AG20443 (cell line): ENCODE data around the gene MTCH2.
"Not testable (repeated sequence)": the region's sequence is repeated elsewhere in the genome, so short reads cannot be mapped to it uniquely, and the experiment has no call there.

ENCODE experiments used
- DNase-seq: peaks from one replicate; pipeline ENCODE4 v3.0.0; 2012; ENCODE audit warnings: low spot score, mixed read lengths

MTCH2 gene

GRCh38 chr11:47636331-47636730 lies 6.0 kb downstream of the MTCH2 start:
- not testable (repeated sequence) for DNase-seq

- DNase-seq = no peak
These were observed 10.9 kb downstream of the MTCH2 start for GRCh38 chr11:47631473-47631872.

GRCh38 chr11:47628026-47628425 lies 14.3 kb downstream of the MTCH2 start:
- no peak for DNase-seq

GRCh38 chr11:47626234-47626633 lies 16.1 kb downstream of the MTCH2 start:
- DNase-seq = no peak

- DNase-seq = no peak
These were observed 21.5 kb downstream of the MTCH2 start for GRCh38 chr11:47620836-47621378.

- peak; percentile 32 for DNase-seq
These were observed 24.9 kb downstream of the MTCH2 start for GRCh38 chr11:47617417-47617809.

GRCh38 chr11:47616726-47617416 lies 25.5 kb downstream of the MTCH2 start:
- DNase-seq = peak; percentile 83

GRCh38 chr11:47615249-47615648 lies 27.1 kb downstream of the MTCH2 start:
- no peak for DNase-seq

GRCh38 chr11:47611348-47611794 lies 31.0 kb downstream of the MTCH2 start:
- no peak for DNase-seq

- DNase-seq = no peak
These were observed 32.7 kb downstream of the MTCH2 start for GRCh38 chr11:47609675-47610074.

- DNase-seq = peak; percentile 85
These were observed 35.0 kb downstream of the MTCH2 start for GRCh38 chr11:47607380-47607779.

- no peak for DNase-seq
These were observed 35.6 kb downstream of the MTCH2 start for GRCh38 chr11:47606731-47607130.

GRCh38 chr11:47605921-47606320 lies 36.4 kb downstream of the MTCH2 start:
- DNase-seq = no peak

- peak; percentile 62 for DNase-seq
These were observed 39.1 kb downstream of the MTCH2 start for GRCh38 chr11:47603295-47603694.

- DNase-seq = no peak
These were observed 42.5 kb downstream of the MTCH2 start for GRCh38 chr11:47599902-47600301.

- no peak for DNase-seq
These were observed 46.4 kb downstream of the MTCH2 start for GRCh38 chr11:47595967-47596366.

- DNase-seq = no peak
These were observed 47.3 kb downstream of the MTCH2 start for GRCh38 chr11:47595029-47595428.

- no peak for DNase-seq
These were observed 48.2 kb downstream of the MTCH2 start, which contains the start of gene C1QTNF4 for GRCh38 chr11:47593934-47594855. TSS of gene C1QTNF4 (minus strand) at chr11:47594411. CDS start at chr11:47590810, 3,601 bp downstream.

- DNase-seq = no peak
These were observed 48.8 kb downstream of the MTCH2 start for GRCh38 chr11:47593492-47593933.

- no peak for DNase-seq
These were observed 49.4 kb downstream of the MTCH2 start for GRCh38 chr11:47592970-47593369.

- DNase-seq = no peak
These were observed 50.1 kb downstream of the MTCH2 start for GRCh38 chr11:47592251-47592650.

GRCh38 chr11:47591764-47592163 lies 50.6 kb downstream of the MTCH2 start:
- DNase-seq = no peak
